Esophagus mucosa (tissue), 1 donor: Measurements from ENCODE around the gene SUGCT. TPM values are rescaled to one million over a fixed set of nuclear protein-coding genes. Genes with fewer than 3 reads are reported as not detected.
A peak's percentile ranks its signal among the peaks of the same experiment; 100 is the strongest.
"Not testable (repeated sequence)": the region's sequence is repeated elsewhere in the genome, so short reads cannot be mapped to it uniquely, and the experiment has no call there.

Experiments used
- ATAC-seq: fragments of 200-7000 bp; cut with Tn5 transposase; one replicate; pipeline ENCODE4 v1.9.1; 2020
- total RNA-seq: library from RNA; stranded (reverse); gene quantifications from one replicate; pipeline ENCODE4 v1.2.4, GENCODE V29; 2023
- donor health status: DM: yes; HTN: yes; CAD: no.

SUGCT gene
- total RNA-seq = 8.2 TPM

DNA sequence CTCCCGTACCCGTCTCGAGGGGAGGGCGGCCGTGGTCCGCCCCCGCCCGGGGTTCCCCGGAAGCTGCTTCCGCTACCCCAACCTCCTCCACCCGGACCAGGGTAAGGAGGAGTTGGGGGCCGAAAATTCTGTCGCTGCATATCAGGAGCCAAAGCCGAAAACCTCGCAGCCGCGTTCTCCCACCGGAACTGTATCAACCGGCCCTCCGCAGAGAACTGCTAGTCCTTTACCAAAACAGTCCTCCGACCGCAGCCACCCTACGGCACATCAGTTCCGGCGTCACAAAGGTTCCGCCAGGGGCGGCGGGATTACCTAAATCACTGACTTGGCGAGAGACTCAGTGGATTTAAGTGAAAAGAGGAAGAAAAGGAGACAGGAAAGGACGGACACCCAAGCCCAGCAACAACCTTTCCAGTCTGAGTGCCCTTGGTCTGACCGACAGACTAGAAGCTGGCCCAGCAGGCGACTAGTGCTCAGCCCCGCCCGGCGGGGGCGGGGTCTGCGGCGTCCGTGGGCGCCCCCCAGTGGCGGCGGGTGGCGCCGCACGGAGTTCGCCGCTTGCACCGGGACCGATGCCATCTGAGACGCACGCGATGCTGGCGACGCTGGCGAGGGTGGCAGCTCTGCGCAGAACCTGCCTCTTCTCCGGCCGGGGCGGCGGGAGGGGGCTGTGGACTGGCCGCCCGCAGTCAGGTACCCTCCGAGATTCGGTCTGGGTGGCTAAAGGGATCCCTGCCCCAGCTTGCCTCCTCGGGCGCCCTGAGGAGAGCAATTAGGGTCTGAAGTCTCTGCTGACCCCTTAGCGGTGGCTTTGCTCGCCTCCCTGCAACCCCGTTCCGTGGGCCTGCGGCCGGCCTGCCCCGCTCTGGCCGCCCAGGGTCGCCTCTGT, at the start of gene SUGCT, which contains the start of gene MPLKIP:
SUGCT (plus strand) TSS at position 578 of the 889 bp plus-strand sequence.
MPLKIP (minus strand) TSS at position 195 of the 889 bp plus-strand sequence; CDS start at position 140, 55 bp downstream.
- peak; percentile 98 for ATAC-seq

DNA sequence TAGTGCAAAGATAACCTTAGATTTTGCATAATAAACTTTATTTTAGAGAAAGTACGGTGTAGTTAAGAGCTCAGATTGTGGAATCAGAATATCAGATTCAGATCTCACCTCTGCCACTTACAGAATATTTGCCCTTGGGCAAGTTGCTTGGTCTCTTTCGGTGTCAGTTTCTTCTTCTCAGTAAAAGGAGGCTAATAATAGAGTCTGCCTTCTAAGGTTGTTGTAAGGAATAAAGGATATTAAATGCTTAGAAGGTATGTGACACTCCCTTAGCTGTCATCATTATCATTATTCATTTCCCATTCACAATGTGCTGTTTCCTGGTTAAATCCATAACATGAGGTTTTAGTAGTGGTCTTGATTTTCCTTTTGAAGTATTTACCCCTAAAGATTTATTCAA, 42.6 kb upstream of the SUGCT start:
- no peak for ATAC-seq

DNA sequence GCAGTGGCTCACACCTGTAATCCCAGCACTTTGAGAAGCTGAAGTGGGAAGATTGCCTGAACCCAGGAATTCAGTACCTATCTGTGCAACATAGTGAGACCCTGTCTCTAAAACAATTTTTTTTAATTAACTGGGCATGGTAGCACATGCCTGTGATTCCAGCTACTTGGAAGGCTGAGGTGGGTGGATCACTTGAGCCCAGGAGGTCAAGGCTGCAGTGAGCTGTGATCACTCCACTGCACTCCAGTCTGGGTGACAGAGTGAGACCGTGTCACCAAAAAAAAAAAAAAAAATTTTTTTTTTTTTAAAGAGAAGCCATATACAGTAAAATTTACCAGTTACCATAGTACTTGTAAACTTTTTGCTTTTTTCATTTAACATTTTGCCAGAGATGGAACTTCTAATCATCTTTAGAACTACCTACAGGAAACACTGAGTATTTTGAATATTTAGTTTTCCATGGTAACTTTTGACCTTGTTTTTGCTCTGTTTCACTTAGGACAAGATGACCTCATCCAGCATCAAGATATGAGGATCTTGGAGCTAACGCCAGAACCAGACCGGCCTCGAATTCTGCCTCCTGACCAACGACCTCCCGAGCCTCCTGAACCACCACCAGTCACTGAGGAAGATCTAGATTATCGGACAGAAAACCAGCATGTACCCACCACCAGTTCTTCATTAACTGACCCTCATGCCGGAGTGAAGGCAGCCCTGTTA, 41.0 kb upstream of the SUGCT start:
- ATAC-seq = no peak

DNA sequence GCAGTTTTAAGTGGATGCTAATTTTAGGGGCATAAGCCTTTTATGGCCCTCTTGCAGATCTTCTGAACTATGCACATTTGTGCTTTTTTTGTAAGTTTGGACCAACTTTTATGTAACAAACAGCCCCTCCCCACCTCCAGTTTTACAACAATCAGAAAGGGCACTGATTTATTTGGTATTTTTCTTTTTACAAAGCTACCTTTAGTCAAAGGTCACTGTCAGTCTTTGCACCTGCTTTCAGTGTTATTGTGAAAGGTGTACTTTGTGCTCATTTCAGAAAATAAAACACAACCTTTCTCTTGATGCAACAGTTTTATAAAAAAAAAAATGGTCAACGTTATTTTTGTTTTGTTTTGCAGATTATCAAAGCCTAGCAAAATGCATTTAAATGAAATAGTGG, 39.6 kb upstream of the SUGCT start:
- no peak for ATAC-seq

DNA sequence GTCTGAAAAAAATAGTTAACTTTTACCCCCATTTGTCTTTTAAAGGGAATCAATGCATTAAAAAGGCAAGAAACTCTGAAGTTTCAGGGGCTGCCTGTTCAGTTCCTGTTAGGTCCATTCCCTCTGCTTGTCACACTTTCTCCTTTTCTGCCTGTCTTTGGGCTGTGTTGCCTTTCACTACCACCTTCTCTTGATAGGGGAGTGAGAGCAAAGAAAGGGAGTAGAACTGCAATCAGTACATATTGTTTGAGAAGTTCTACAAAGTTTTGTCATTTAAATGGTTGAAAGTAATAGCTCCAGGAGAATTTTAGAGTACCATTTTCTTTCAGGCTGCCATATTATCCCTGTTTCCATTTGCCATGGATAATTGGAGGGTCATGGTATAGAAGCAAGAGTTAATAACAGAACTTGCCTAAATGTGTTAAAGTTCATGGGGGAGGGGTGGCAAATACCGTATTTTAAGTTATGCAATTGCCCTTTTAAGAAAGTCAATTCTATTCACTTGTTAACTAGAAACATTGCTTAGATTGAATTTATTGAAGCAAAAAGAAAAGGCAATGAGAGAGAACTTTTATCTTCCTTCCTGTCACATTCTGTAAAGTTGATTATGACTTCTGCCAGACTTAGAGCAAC, 39.0 kb upstream of the SUGCT start:
- ATAC-seq = no peak

DNA sequence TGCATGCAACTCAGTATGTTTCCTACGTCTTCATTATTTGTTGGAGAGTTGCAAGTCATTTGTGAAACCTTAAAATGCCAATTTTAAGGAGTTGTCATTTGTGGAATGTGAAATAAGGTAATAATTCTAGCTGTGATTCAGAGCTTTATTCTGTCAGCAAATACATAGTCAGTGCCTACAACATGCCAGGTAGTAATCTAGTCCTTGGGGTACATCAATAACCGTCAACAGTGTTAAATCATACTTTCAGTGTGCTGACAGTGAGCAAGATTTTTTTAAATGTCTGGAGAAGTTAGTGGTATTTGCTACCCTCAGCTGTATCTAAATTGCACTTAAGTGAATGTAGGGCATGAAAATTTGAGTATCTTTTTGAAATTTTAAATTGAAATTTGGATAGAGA, 37.1 kb upstream of the SUGCT start:
- ATAC-seq = no peak

DNA sequence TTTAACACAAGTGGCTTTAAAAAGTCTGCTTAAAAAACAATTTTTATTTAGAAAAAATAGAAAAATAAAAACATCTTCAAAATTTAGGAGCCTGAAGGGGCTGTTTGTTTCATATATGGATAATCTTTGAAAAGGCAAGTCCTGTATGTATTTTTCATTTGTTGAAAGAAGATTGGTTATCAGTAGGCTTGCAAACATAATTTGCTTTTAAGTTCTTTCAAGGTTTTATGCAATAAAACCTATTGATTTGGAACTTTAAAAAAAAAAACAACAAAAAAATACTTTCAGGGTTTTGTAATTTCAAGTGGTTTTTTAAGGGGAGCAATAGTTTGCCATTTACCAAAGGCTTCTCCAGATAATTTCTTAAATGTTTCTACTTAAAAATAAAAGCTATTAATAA, 36.0 kb upstream of the SUGCT start:
- ATAC-seq = no peak

DNA sequence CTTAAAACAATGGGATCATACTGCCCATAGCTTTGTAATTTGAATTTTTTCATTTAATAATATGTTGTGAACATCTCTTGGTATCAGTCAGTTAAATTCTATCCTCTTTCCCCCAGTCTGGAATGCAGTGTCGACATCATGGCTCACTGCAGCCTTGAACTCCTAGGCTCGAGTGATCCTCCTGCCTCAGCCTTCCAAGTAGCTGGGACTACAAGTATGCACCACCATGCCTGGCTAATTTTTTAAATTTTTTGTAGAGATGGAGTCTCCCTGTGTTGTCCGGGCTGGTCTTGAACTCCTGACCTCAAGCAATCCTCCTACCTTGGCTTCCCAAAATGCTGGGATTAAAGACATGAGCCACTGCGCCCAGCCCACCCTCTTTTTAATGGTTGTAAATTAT, 35.0 kb upstream of the SUGCT start:
- ATAC-seq = no peak

DNA sequence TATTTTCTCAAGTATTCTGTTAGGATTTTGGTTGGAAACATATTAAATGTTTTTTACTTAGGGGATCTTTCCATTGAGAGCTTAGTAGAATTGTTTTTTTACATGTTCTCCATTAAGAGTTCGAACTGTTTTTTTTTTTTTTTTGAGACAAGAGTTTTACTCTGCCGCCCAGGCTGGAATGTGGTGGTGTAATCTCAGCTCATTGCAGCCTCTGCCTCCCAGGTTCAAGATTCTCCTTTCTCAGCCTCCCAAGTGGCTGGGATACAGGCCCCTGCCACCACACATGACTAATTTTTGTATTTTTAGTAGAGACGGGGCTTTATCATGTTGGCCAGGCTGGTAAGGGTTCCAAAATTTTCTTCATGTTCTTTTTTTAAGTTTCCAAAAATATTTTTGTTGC, 33.6 kb upstream of the SUGCT start:
- no peak for ATAC-seq

DNA sequence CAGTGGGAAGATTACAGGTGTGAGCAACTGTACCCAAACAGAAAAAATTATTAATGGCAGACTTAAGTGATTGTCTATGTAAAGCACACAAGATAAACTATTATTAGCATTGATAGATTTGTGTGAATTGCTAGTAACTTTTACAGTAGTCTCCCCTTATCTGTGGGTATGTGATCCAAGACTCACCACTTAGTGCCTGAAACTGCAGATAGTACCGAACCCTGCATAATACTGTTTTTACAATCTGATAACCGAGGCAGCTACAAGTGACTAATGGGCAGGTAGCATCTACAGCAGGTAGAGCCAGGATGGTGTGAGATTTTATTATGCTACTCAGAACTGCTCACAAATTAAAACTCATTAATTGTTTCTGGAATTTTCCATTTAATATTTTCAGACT, 31.9 kb upstream of the SUGCT start:
- no peak for ATAC-seq

DNA sequence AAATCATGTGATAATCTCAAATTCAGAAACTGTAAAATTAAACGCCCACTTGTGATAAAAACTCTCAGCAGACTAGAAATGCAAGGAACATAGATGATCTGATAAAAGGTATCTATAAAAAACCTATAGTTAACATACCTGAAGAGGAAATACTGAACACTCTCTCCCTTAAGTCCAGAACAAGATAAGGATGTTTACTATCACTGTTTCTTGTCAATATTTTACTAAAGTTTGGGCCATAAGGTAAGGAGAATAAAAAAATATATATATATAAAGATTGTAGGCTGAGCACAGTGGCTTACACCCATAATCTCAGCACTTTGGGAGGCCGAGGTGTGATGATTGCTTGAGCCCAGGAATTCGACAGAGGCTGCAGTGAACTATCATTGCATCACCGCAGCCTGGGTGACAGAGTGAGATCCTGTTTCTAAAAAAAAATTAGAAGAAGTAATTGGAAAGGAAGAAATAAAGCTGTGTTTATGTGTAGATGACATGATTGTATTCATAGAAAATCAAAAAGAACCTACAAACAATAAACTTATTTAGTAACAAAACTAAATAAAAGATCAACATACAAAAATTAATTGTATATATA, 28.8 kb upstream of the SUGCT start:
- no peak for ATAC-seq

DNA sequence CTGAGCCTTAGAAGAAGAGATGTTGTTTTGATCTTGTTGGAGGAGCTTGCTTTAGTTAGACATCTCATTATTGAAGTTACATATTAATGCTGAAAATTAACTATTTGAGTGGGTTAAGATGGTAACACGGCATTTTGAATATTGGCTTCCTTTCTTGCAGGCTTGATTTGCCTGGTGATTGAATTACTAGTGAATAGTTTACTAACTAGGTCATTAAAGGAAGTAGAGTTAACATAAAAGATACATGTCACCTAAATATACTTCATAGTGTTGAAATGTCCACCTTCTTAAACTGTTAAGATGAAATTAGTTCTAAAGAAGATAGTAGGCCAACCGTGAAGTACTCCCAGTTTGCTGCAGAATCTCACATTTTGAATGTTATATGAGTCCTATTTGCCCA, 18.9 kb upstream of the SUGCT start:
- no peak for ATAC-seq

DNA sequence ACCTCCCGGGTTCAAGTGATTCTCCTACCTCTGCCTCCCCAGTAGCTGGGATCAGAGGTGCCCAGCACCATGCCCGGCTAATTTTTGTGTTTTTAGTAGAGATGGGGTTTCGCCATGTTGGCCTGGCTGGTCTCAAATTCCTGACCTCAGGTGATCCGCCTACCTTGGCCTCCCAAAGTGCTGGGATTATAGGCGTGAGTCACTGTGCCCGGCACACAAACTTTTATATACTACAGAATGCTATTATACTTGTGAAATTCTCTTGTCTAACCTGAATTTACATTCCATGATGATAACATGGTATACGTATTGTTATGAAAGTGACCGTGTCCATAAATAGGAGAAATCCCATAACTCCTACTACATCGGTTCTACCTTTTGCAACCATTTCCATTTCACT, 17.6 kb upstream of the SUGCT start:
- ATAC-seq = peak; percentile 83

DNA sequence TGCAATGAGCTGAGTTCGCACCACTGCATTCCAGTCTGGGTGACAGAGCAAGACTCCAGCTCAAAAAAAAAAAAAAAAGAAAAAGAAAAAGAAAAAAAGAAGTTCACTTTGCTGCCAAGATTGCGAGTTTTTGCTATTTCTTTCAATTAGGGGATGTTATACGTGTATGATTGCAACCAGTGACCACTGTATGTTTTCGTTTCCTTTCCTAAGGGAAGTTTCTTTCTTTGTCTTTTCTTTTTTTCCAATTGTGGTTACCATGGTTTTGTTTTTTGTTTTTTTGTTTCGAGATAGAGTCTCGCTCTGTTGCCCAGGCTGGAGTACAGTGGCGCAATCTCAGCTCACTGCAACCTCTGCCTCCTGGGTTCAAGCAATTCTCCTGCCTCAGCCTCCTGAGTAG, 16.6 kb upstream of the SUGCT start:
- ATAC-seq = not testable (repeated sequence)

DNA sequence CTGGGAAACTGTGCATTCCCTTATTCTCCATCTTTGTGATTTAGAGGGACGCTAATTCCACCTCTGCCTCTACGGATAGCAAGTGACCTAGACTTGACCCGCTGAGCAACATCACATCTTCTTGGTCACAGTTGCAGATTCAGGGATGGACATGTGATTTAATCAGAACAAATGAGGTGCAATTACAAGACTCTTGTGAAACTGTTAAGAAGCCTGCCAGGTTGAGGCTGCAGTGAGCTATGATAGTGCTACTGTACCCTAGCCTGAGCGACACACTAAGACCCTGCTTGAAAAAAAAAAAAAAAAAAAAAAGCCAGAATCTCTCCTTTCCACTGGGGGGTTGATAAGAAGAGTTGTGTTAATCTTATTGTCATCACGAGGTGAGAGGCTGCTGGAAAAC, 14.8 kb upstream of the SUGCT start:
- no peak for ATAC-seq

DNA sequence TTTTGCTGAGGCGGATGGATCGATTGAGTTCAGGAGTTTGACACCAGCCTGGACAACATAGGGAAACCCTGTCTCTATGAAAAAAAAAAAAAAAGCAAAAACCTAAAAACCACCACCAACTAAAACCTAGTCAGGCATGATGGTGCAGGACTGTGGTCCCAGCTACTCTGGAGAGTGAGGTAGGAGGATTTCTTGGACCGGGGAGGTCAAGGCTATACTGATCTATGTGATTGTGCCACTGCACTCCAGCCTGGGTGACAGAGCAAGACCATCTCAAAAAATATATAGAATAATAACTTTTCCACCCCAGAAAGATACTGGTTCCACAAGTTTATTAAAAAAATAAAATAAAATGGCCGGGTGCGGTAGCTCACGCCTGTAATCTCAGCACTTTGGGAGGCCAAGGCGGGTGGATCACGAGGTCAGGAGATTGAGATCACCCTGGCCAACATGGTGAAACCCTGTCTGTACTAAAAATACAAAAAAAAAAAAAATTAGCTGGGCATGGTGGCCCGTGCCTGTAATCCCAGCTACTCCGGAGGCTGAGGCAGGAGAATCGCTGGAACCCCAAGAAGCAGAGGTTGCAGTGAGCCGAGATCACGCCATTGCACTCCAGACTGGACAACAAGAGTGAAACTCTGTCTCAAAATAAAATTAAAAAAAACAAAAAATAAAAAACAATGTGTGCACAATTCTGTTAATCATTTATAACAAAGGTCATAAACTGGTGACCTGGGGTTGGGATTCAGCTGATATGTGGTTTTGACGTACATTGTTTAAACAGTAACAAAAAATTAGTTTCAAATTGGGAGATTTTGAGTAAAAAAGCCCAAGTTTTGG, 12.5 kb upstream of the SUGCT start:
- not testable (repeated sequence) for ATAC-seq

DNA sequence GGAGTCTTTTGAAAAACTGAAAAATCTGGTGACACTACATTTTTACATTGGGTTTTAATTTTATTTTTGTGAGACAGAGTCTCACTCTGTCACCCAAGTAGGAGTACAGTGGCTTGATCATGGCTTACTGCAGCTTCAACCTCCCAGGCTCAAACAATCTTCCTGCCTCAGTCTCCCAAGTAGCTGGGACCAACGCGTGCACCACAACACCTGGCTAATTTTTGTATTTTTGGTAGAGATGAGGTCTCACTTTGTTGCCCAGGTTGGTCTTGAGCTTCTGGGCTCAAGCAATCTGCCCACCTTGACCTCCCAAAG, 11.9 kb upstream of the SUGCT start:
- no peak for ATAC-seq

DNA sequence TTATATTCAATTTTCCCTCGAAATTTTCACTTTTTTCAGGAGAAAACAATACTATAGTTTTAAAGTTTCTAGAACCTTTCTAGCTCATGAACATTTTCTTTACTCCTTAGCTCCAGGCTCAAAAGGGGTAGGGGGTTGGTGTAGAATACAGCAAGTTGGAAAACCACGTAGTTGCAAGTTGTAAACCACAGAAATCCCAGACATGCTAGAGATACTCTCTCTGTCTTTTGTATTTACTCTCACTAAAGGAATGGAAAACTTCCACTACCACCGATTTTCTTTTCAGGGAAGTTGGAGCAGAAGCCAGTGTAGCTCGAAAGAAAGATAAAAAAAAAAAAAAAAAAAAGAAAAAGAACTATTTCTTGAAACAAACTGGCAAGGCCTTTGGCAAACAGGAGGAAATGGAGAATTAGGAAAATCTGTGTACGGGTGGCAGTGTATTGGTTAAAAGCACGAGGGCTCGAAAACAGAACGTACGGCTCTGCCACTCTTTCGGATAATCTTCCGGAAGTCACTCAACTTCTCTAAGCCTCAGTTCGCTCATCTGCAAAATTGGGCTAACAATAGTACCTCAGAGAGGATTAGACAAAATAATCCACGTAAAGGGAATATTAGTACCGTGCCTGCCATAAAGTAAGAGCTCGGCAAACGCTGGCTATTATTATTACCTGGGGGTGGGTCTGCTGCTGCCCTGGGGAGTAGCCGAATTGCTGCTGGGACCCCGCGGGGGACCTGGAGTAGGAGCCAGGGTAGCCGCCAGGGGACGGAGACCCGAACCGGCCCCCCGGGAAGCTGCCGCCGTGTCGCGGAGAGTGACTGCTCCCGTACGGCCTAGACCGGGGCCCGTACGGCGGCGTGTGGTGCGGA, 1.0 kb upstream of the SUGCT start:
- ATAC-seq = peak; percentile 65

DNA sequence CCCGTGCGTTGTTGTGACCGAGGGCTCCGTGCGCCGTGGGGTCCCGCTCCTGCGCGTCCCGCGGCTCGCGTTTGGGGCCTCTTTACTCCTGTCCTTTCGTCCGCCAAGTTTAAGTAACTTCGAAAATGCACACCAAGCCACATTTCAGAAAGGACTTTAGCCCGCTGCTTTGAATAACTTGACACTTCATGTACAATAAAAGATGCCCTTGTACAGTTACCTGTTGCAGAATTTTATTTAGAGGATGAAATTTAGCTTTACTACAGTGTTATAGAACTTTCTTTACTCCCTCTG, 459 bp downstream of the SUGCT start:
- ATAC-seq = no peak

DNA sequence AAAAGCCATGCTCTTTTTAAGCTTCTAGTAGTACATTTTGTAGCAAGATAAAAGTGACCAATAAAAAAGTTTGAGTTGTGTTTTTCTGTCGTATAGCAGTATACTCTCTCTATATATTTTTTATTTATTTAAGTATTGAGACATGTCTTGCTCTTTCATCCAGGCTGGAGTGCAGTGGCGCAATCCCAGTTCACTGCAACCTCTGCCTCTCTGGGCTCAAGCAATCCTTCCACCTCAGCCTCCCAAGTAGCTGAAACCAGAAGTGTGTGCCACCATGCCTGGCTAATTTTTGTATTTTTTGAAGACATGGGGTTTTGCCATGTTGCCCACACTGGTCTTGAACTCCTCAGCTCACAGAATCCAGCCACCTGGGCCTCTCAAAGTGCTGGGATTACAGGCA, 2.8 kb downstream of the SUGCT start:
- ATAC-seq = no peak

DNA sequence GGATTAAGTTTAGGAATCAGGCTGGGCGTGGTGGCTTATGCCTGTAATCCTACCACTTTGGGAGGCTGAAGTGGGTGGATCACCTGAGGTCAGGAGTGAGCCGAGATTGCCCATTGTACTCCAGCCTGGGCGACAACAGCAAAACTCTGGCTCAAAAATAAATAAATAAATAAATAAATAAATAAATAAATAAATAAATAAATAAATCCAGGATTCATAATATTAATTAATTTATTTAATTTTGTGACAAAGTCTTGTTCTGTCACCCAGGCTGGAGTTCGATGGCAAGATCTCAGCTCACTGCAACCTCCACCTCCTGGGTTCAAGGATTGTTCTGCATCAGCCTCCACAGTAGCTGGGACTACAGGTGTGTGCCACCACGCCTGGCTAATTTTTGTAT, 4.2 kb downstream of the SUGCT start:
- no peak for ATAC-seq

DNA sequence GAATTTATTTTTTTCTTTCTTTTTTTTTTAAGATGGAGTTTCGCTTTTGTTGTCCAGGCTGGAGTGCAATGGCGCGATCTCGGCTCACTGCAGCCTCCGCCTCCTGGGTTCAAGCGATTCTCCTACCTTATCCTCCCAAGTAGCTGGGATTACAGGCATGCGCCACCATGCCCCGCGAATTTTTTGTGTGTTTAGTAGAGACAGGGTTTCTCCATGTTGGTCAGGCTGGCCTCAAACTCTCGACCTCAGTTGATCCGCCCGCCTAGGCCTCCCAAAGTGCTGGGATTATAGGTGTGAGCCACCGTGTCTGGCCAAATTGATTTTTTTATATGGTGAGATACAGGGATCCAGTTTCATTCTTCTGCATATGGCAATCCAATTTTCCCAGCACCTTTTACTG, 5.1 kb downstream of the SUGCT start:
- not testable (repeated sequence) for ATAC-seq
